LHCN-M2 (cell line): ENCODE measurements around the gene RAB3GAP2. TPM values are rescaled to one million over a fixed set of nuclear protein-coding genes. Genes with fewer than 3 reads are reported as not detected.
A peak's percentile ranks its signal among the peaks of the same experiment; 100 is the strongest.
"Not testable (repeated sequence)": the region's sequence is repeated elsewhere in the genome, so short reads cannot be mapped to it uniquely, and the experiment has no call there.

ENCODE experiments used
- DNase-seq: peaks from one replicate; pipeline ENCODE4 v3.0.0-alpha.2; 2012; ENCODE audit warnings: low read depth
- total RNA-seq: library from RNA; depleted of rRNA; stranded (reverse); fragments of >200 nt; gene quantifications from 2 replicates; pipeline ENCODE4 v1.2.3, GENCODE V29; 2014

RAB3GAP2 gene
- total RNA-seq, 1 experiment from 2014 or later, result 21.6 TPM

GRCh38 chr1:220290140-220290761 lies 18.0 kb upstream of the RAB3GAP2 start:
- DNase-seq, result no peak

- no peak for DNase-seq
These were observed 14.9 kb upstream of the RAB3GAP2 start for GRCh38 chr1:220287129-220287528.

DNA sequence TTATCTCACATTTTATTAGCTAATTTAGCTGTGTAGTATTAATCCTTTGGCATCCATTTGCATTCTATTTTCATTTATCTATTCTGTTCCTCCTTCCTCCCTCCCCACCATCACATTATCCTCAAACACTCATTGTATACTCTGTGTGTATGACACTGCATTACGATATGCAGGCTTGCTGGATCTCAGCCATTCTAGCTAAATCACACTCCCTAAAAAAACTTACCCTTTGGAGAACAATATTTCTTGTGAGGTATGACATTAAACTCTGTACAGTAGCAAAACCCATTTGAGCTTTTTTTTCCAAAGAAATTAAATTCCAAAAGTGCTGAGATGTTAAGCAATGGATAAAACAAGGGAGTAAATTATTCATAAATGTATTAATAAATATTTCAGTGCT lies 11.4 kb upstream of the RAB3GAP2 start:
- DNase-seq, result no peak

DNA sequence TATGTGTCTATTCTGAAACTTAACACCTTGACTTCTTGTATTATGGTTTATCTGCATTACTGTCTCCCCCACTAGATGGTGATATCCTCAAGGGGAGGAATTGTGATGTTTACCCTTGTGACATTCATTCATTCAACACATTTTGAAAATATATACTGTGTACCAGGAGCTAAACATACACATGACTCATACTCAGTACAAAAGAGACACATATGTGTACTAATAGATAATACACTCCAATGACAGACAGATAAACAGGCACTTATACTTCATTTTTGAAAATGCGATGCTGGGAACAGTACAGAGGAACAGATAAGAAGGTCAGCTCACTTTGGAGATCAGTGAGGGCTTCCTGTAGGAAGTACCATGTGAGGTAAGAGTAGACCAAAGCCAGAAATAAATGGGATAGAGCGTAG lies 8.9 kb upstream of the RAB3GAP2 start:
- DNase-seq, result peak; percentile 17

DNA sequence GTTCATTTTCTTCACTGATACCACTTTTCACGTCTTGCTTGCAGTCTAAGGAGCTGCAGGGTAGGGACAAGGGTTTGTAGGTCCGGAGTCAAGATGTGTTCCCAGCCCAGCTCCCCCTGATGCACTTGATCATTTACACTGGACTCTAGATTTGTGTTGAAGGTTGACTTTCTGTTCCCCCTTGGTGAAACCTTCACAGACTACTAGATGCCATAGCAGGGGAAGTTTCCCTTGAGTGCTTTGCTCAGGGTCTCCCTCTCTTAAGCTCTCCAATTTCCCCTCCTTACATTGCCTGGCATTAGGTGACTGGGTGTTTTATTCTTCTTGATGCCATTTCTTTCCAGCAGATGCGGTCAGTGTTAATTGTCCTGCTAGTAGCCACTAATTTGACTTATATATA lies 8.0 kb upstream of the RAB3GAP2 start:
- no peak for DNase-seq

DNA sequence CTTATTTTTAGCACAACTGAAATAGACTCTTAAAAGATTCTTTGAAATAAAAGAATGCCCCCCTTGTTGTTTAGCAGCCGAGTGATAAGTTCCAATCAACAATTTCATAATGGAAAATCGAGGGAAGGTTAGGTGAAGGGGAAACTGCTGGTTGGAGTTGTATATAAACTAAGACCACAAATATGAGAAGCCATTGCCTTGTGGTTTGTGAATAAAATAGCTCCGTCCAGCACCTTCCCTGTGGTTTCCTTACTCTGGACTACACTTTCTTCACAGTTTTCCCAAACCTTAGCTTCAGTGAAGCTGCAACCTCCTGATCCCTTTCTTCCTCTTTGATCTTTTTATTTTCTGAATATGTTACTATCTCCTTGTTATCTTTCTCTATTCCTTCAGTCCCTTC lies 6.7 kb upstream of the RAB3GAP2 start:
- DNase-seq, result peak; percentile 2

GRCh38 chr1:220275430-220275829 lies 3.2 kb upstream of the RAB3GAP2 start:
- DNase-seq, result no peak

DNA sequence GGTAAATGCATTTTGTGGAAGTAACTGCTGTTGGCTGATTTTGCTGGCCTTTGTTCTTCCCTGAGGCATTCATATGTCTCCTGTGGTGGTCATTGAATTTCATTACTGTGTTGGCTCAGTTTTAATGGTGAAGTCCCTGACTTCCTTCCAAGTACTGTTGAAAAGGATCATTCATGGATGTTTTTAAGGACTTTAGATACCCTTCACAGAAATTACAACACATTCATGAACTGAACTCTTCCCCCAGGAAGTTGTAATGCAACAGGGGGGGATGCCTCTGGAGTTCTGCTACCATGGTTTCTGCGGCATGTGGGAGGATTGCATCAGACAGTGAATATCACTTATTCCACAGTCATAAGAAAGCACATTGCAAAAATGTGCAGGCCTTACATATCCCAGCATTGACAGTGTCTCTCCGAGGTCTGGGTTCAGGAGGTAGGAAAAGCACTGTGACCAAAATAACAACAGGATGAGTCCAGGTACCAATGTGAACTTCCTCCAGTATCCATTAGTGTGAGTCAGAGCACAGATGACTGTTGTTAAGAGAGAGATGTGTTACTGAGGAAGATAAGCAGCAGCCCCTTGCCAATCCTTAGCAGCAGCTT lies 2.1 kb upstream of the RAB3GAP2 start:
- peak; percentile 5 for DNase-seq

DNA sequence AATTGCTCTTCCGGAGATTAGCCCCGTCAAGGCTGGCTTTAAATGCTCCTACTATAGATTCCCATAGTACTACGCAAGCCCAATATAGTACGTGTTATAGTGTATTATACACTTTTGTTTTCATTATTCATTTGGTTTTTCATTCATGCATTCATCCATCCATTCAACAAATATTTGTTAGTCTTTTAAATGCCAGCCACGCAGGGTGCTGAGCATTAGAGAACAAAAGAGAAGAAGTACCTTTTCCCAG lies 513 bp upstream of the RAB3GAP2 start:
- DNase-seq, result no peak

DNA sequence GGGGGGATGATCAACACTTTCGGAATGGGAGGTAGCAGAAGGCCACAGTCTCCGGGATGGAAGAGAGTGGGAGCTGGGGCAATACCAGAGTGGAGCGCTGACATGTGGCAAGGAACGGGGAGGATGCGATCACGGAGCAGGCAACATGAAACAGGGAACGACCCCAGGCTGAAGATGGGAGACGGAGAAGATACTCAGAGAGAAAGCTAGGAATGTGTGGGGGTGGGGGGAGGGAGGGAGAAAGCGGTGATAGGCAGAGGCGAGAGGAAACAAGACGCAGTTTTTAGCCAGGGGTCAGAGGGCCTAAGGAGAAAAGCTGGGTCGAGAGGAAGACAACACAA lies 577 bp downstream of the RAB3GAP2 start:
- peak; percentile 26 for DNase-seq

GRCh38 chr1:220269036-220269435 lies 3.2 kb downstream of the RAB3GAP2 start:
- DNase-seq, result no peak

DNA sequence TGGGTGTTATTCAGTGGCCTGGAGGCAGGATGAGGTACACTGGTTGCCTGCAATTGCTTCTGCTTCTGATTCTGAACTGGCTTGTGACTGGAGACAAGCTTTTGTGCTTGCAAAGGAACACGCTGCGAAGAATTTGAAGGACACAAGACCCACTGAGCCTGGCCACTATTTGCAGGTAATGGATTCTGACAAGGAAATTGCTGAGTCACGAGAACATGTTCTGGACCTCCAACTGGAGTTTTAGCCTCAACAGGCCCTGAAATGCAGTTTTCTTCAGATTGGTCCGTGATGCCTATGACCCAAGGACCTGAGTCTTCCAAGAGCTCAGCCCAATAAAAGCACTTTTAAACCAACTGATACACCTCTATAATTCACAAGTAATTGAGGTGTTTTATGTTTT lies 4.6 kb downstream of the RAB3GAP2 start:
- DNase-seq, result no peak

- not testable (repeated sequence) for DNase-seq
These were observed 12.0 kb downstream of the RAB3GAP2 start for GRCh38 chr1:220260228-220260627.

DNA sequence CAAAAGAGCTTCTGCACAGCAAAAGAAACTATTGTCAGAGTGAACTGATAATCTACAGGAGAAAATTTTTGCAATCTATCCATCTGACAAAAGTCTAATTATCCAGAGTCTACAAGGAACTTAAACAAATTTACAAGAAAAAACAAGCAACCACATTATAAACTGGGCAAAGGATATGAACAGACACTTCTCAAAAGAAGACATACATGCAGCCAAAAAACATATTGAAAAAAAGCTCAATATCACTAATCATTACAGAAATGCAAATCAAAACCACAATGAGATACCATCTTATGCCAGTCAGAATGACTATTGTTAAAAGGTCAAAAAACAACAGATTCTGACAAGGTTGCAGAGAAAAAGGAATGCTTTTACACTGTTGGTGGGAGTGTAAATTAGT lies 12.5 kb downstream of the RAB3GAP2 start:
- DNase-seq, result not testable (repeated sequence)

DNA sequence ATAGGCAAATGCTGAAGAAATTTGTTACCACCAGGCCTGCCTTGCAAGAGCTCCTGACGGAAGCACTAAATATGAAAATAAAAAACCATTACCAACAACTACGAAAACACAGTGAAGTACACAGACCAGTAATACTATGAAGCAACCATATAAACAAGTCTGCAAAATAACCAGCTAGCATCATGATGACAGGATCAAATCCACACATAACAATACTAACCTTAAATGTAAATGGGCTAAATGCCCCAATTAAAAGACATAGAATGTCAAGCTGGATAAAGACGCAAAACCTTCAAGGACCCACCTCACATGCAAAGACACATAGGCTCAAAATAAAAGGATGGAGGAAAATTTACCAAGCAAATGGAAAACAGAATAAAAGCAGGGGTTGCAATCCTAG lies 16.1 kb downstream of the RAB3GAP2 start:
- DNase-seq, result not testable (repeated sequence)

GRCh38 chr1:220255204-220255603 lies 17.0 kb downstream of the RAB3GAP2 start:
- DNase-seq, result no peak

DNA sequence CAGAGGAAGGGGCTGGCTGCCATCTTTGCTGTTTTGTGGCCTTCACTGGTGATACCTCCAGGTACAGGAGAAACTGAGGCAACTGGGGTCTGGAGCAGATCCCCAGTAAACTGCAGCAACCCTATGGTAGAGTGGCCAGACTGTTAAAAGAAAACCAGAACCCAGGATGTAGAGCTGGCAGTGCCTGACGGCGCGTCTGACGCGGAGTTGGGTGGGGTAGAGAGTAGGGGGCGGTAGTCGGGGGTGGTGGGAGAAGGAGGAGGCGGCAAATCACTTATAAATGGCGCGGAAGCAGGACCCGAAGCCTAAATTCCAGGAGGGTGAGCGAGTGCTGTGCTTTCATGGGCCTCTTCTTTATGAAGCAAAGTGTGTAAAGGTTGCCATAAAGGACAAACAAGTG lies 19.0 kb downstream of the RAB3GAP2 start:
- DNase-seq, result not testable (repeated sequence)

DNA sequence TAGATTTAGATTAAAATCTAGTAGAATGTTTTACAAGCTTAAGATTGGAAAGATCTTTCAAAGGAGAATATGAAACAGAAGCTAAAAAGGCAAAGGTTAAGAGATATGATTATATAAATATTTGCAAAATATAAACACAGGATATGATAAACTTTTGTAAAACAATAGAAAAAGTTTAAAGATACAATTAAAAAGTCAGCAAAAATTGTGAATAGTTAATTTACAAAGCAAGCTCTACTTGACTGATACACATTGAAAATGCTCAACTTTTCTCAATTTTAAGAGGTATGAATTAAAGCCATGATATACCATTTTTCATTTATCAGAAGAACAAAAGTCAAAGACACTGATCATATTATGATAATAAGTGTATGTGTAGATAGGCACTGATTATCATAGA lies 21.0 kb downstream of the RAB3GAP2 start:
- no peak for DNase-seq

- DNase-seq, result no peak
These were observed 21.6 kb downstream of the RAB3GAP2 start for GRCh38 chr1:220250681-220251080.

- DNase-seq, result no peak
These were observed 22.7 kb downstream of the RAB3GAP2 start for GRCh38 chr1:220249522-220249921.

- DNase-seq, result not testable (repeated sequence)
These were observed 23.5 kb downstream of the RAB3GAP2 start for GRCh38 chr1:220248715-220249265.

DNA sequence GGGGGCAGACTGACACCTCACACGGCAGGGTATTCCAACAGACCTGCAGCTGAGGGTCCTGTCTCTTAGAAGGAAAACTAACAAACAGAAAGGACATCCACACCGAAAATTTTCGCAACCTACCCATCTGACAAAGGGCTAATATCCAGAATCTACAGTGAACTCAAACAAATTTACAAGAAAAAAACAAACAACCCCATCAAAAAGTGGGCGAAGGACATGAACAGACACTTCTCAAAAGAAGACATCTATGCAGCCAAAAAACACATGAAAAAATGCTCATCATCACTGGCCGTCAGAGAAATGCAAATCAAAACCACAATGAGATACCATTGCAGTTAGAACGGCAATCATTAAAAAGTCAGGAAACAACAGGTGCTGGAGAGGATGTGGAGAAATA lies 26.4 kb downstream of the RAB3GAP2 start:
- not testable (repeated sequence) for DNase-seq

- DNase-seq, result no peak
These were observed 28.3 kb downstream of the RAB3GAP2 start for GRCh38 chr1:220243947-220244346.
